GM08714 (cell line): Measurements from ENCODE around the gene FURIN.

ENCODE experiments used
- H3K4me3 ChIP-seq: fragments of 200-500 bp; sonication (Bioruptor generic); 2 replicates; pipeline ENCODE4 v1.5.1; 2014; ENCODE audit warnings: mild to moderate bottlenecking, low read length, inconsistent platforms
- ZNF274 ChIP-seq: IDR thresholded peaks from 2 replicates; pipeline ENCODE4 v1.6.1; 2012; ENCODE audit warnings: mild to moderate bottlenecking, low read depth, low read length

The FURIN gene

GRCh38 chr15:90880381-90881145 lies 12.2 kb downstream of the FURIN start:
- no peak for TF ChIP-seq ZNF274
- H3K4me3 ChIP-seq: no peak overlapping the region

- no peak for TF ChIP-seq ZNF274
- H3K4me3 ChIP-seq: no peak overlapping the region
Observed at GRCh38 chr15:90881181-90881977, 13.0 kb downstream of the FURIN start.

GRCh38 chr15:90881978-90882721 lies 13.8 kb downstream of the FURIN start:
- no peak overlapping the region for H3K4me3 ChIP-seq
- no peak for TF ChIP-seq ZNF274

- H3K4me3 ChIP-seq: no peak overlapping the region
- TF ChIP-seq ZNF274: no peak
Observed at GRCh38 chr15:90882781-90883525, 14.6 kb downstream of the FURIN start.

- H3K4me3 ChIP-seq: peak overlapping the region; percentile 54; the same call in 1 of the 2 replicates
- no peak for TF ChIP-seq ZNF274
Observed at GRCh38 chr15:90883526-90883975, 15.2 kb downstream of the FURIN start.

- no peak for TF ChIP-seq ZNF274
- peak within 1 kb of the TSS; percentile 54; the same call in 1 of the 2 replicates for H3K4me3 ChIP-seq
Observed at GRCh38 chr15:90883976-90884718, 15.8 kb downstream of the FURIN start, which contains the start of gene FES. FES (plus strand) TSS chr15:90884504; CDS start chr15:90885046, 542 bp downstream.

- TF ChIP-seq ZNF274: no peak
- H3K4me3 ChIP-seq: peak overlapping the region; percentile 54; the same call in 1 of the 2 replicates
Observed at GRCh38 chr15:90884719-90885431, 16.5 kb downstream of the FURIN start.

GRCh38 chr15:90885432-90886290 lies 17.3 kb downstream of the FURIN start:
- H3K4me3 ChIP-seq: no peak overlapping the region; the same call in 1 of the 2 replicates
- no peak for TF ChIP-seq ZNF274

- no peak for TF ChIP-seq ZNF274
- no peak overlapping the region for H3K4me3 ChIP-seq
Observed at GRCh38 chr15:90886291-90886614, 17.9 kb downstream of the FURIN start.

- no peak for TF ChIP-seq ZNF274
- no peak overlapping the region for H3K4me3 ChIP-seq
Observed at GRCh38 chr15:90887037-90887481, 18.7 kb downstream of the FURIN start.

GRCh38 chr15:90889313-90889730 lies 20.9 kb downstream of the FURIN start:
- no peak for TF ChIP-seq ZNF274
- no peak overlapping the region for H3K4me3 ChIP-seq

GRCh38 chr15:90889736-90890456 lies 21.5 kb downstream of the FURIN start:
- no peak overlapping the region for H3K4me3 ChIP-seq
- no peak for TF ChIP-seq ZNF274
